Measurements from ENCODE around the gene RPL37. TPM values are rescaled to one million over a fixed set of nuclear protein-coding genes. Genes with fewer than 3 reads are reported as not detected.
"Not testable (repeated sequence)": the region's sequence is repeated elsewhere in the genome, so short reads cannot be mapped to it uniquely, and the experiment has no call there.

The RPL37 gene
- 100 to 1,000 TPM in 3 of 4 donors, 10 to 100 TPM in 1; 92.6 to 258 (median 191) TPM for total RNA-seq

DNA sequence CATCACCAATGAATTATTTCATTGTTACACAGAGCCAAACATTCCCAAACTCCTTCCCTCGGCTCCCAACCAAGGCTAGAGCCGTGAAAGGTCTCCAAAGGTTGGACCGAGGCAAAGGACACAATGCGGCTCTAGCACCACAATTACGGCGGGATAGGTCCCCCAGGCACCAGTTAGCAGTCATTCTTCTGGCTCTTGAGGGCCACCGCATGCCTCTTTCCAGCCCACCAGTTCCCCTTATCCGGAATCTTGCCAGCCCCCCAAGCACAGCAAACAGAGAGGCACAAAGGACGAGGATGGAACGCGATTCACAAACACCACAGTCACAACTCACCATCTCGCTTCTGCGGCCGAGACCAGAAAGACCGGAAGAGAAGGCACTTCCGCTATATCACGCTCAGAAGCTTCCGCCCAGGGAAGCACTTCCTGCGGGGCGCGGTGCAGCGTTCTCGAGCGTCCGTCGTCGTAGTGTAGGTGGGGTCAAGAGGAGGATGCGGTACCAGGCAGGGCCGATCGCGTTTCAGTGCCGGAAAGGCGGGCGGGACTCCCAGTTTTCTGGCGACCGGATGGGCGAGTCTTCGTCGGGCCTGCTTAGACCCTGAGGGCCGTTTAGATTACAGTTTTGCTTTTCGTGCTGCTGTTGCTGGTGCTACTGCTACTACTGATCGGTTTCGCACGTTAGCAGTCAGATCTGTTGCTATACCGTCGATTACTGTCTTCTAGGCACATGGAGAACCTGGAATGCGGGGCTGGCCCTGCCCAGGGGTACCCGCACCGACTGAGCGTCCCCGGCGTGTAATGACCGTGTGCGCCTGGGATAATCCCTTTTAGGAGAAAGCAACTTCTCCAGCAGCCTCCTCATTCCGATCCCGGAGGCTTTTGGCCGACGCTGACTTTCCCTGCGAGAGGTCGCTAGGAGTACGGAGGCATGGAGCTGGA, at the start of gene RPL37:
TSS of gene RPL37 (minus strand) at position 374 of the 939 bp plus-strand sequence. CDS start at position 337, 37 bp downstream.
- TF ChIP-seq POLR2A (IDR thresholded peaks at IDR 0.05), result peak; percentile 69 to 79
- TF ChIP-seq, protein P1, sequence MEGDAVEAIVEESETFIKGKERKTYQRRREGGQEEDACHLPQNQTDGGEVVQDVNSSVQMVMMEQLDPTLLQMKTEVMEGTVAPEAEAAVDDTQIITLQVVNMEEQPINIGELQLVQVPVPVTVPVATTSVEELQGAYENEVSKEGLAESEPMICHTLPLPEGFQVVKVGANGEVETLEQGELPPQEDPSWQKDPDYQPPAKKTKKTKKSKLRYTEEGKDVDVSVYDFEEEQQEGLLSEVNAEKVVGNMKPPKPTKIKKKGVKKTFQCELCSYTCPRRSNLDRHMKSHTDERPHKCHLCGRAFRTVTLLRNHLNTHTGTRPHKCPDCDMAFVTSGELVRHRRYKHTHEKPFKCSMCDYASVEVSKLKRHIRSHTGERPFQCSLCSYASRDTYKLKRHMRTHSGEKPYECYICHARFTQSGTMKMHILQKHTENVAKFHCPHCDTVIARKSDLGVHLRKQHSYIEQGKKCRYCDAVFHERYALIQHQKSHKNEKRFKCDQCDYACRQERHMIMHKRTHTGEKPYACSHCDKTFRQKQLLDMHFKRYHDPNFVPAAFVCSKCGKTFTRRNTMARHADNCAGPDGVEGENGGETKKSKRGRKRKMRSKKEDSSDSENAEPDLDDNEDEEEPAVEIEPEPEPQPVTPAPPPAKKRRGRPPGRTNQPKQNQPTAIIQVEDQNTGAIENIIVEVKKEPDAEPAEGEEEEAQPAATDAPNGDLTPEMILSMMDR (IDR thresholded peaks at IDR 0.05), result no peak
- H3K36me3 ChIP-seq, result peaks cover 0 to 34% (median 0%) of the 10 kb centered on the region in 3 donors
- no peaks in the 10 kb centered on the region for H3K9me3 ChIP-seq
- peak within 1 kb of the TSS; percentile 61 to 72 (median 63) for H3K4me3 ChIP-seq
- H3K4me1 ChIP-seq, result peaks cover 0 to 23% (median 4%) of the 10 kb centered on the region in 4 donors
- H3K27me3 ChIP-seq, result no peaks in the 10 kb centered on the region
- peak within 1 kb of the TSS; percentile 83 to 96 (median 87) for H3K27ac ChIP-seq
- peak; percentile 92 to 97 (median 94) for DNase-seq

DNA sequence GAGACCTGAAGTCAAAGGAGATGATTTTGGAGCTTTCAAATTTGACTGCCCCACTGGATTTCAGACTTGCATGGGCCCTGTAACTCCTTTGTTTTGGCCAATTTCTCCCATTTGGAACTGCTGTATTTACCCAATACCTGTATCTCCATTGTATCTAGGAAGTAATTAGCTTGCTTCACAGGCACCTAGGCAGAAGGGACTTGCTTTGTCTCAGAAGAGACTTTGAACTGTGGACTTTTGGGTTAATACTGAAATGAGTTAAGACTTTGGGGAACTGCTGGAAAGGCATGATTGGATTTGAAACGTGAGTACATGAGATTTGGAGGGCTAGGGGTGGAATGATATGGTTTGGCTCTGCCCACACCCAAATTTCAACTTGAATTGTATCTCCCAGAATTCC, 48.0 kb upstream of the RPL37 start:
- not testable (repeated sequence) for DNase-seq, H3K27me3 ChIP-seq, H3K36me3 ChIP-seq, H3K27ac ChIP-seq, H3K4me1 ChIP-seq, H3K4me3 ChIP-seq, H3K9me3 ChIP-seq

DNA sequence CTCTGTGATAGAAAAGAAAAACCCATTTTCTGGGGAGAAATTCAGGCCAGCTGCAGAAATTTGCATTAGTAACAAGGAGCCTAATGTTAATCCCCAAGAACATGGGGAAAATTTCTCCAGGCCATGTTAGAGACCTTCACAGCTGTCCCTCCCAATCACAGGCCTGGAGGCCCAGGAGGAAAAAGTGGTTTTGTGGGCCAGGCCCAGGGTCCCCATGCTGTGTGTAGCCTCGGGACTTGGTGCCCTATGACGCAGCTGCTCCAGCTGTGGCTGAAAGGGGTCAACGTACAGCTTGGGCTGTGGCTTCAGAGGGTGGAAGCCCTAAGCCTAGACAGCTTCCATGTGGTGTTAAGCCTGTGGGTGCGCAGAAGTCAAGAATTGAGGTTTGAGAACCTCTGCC, 47.3 kb upstream of the RPL37 start:
- no peaks in the 10 kb centered on the region for H3K4me1 ChIP-seq
- TF ChIP-seq, protein P1 (IDR thresholded peaks at IDR 0.05), result no peak
- no peaks in the 10 kb centered on the region for H3K27me3 ChIP-seq
- H3K4me3 ChIP-seq, result no peak overlapping the region
- H3K27ac ChIP-seq, result no peak overlapping the region
- DNase-seq, result no peak
- no peaks in the 10 kb centered on the region for H3K9me3 ChIP-seq
- no peaks in the 10 kb centered on the region for H3K36me3 ChIP-seq

DNA sequence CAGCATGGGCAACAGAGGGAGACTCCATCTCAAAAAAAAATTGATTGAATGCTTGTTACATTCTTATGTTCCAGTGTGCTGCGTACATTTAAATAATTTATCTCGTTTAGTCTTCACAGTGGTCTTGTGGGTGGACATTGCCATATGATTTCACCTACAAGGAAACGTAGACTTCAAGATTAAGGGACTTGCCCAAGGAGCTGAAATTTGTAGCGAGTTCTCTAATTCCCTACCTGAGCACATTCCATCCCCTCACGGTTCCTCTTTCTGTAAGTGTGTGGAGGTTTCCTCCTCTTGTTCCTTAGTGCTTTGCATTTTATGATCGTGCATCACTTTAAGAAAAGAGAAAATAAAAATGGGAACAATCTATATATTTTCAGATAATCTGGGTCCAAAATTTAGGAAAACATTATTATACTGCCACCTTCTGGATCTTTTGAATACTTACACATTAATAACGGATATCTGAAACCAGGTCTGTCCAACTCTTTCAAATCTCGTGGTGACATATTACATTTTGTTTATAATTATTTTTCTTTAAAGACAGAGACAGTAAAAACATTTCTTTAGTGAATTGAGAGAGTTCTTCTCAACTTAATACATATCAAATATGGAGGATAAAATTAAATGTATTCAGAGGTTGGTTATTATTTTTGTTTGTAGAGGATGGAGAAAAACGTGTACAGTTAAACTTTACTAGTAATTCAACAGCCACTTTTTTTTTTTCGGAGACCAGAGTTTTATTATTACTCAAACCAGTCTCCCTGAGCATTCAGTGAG, 44.3 kb upstream of the RPL37 start:
- TF ChIP-seq, protein P1 (IDR thresholded peaks at IDR 0.05), result peak in 5 of 6 experiments; percentile 58 to 70 (median 65)
- no peak for TF ChIP-seq POLR2A (IDR thresholded peaks at IDR 0.05)
- H3K4me3 ChIP-seq, result no peak overlapping the region
- no peaks in the 10 kb centered on the region for H3K27me3 ChIP-seq
- no peaks in the 10 kb centered on the region for H3K4me1 ChIP-seq
- no peak for DNase-seq
- H3K36me3 ChIP-seq, result no peaks in the 10 kb centered on the region
- no peak overlapping the region for H3K27ac ChIP-seq
- no peaks in the 10 kb centered on the region for H3K9me3 ChIP-seq

DNA sequence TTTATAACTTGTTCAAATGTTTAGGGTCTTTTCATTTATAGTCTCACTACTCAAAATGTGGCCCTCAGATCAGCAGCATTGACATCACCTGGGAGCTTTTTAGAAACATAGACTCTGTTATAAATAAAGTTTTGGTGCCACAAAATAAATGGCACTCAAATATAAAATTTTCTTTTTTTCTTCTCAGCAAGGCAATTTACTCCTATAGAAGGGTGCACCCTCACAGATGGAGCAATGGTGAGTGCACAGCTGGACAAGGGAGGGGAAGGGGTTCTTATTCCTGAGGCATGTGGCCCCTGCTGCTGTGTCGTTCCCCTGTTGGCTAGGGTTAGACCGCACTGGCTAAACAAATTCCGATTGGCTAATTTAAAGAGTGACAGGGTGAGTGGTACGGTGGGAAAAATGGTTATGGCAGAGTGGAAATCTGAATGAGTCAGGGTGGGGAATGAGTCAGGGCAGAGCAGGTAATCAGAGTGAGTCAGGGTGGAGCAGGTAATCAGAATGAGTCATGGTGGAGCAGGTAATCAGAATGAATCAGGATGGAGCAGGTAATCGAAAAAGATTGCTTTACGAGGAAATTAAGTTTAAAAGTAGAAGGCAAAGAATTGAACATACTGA, 42.5 kb upstream of the RPL37 start:
- no peaks in the 10 kb centered on the region for H3K4me1 ChIP-seq
- no peak for TF ChIP-seq POLR2A (IDR thresholded peaks at IDR 0.05)
- TF ChIP-seq, protein P1 (IDR thresholded peaks at IDR 0.05), result no peak
- DNase-seq, result no peak
- no peaks in the 10 kb centered on the region for H3K36me3 ChIP-seq
- no peak overlapping the region for H3K4me3 ChIP-seq
- no peak overlapping the region for H3K27ac ChIP-seq
- no peaks in the 10 kb centered on the region for H3K27me3 ChIP-seq
- H3K9me3 ChIP-seq, result no peaks in the 10 kb centered on the region

All from Peyer's patch (tissue), 4 donors.